Measurements from ENCODE around the gene EHMT1.

The EHMT1 gene

GRCh38 chr9:137837345-137838278 lies 218.8 kb downstream of the EHMT1 start:
- TF ChIP-seq SIN3A (IDR thresholded peaks at IDR 0.05; ENCODE audit: borderline replicate concordance, insufficient read depth, low read length) (no peak), FOXP2 (optimal IDR thresholded peaks at IDR 0.05; ENCODE audit: borderline replicate concordance, extremely low read depth, extremely low read length, insufficient read depth) (no peak), POLR2AphosphoS5 (IDR thresholded peaks at IDR 0.05; ENCODE audit: low read depth, low read length) (no peak), REST (IDR thresholded peaks at IDR 0.05; ENCODE audit: insufficient read depth in 1 of 2, low read depth in 2 of 2, low read length in 2 of 2) (no peak), TAF1 (IDR thresholded peaks at IDR 0.05; ENCODE audit: borderline replicate concordance, insufficient read depth, low read length) (no peak)

GRCh38 chr9:137838576-137838975 lies 219.8 kb downstream of the EHMT1 start:
- no peak for TF ChIP-seq SIN3A (IDR thresholded peaks at IDR 0.05; ENCODE audit: borderline replicate concordance, insufficient read depth, low read length)
- TF ChIP-seq POLR2AphosphoS5 (IDR thresholded peaks at IDR 0.05; ENCODE audit: low read depth, low read length), result no peak
- no peak for TF ChIP-seq REST (IDR thresholded peaks at IDR 0.05; ENCODE audit: insufficient read depth in 1 of 2, low read depth in 2 of 2, low read length in 2 of 2)
- TF ChIP-seq TAF1 (IDR thresholded peaks at IDR 0.05; ENCODE audit: borderline replicate concordance, insufficient read depth, low read length), result no peak
- no peak for TF ChIP-seq FOXP2 (optimal IDR thresholded peaks at IDR 0.05; ENCODE audit: borderline replicate concordance, extremely low read depth, extremely low read length, insufficient read depth)

- TF ChIP-seq FOXP2 (optimal IDR thresholded peaks at IDR 0.05; ENCODE audit: borderline replicate concordance, extremely low read depth, extremely low read length, insufficient read depth) (no peak), REST (IDR thresholded peaks at IDR 0.05; ENCODE audit: insufficient read depth in 1 of 2, low read depth in 2 of 2, low read length in 2 of 2) (no peak), POLR2AphosphoS5 (IDR thresholded peaks at IDR 0.05; ENCODE audit: low read depth, low read length) (no peak), SIN3A (IDR thresholded peaks at IDR 0.05; ENCODE audit: borderline replicate concordance, insufficient read depth, low read length) (no peak), TAF1 (IDR thresholded peaks at IDR 0.05; ENCODE audit: borderline replicate concordance, insufficient read depth, low read length) (no peak)
Observed at GRCh38 chr9:137843355-137843754, 224.6 kb downstream of the EHMT1 start.

- TF ChIP-seq POLR2AphosphoS5 (IDR thresholded peaks at IDR 0.05; ENCODE audit: low read depth, low read length), result no peak
- no peak for TF ChIP-seq REST (IDR thresholded peaks at IDR 0.05; ENCODE audit: insufficient read depth in 1 of 2, low read depth in 2 of 2, low read length in 2 of 2)
- TF ChIP-seq SIN3A (IDR thresholded peaks at IDR 0.05; ENCODE audit: borderline replicate concordance, insufficient read depth, low read length), result no peak
- no peak for TF ChIP-seq TAF1 (IDR thresholded peaks at IDR 0.05; ENCODE audit: borderline replicate concordance, insufficient read depth, low read length)
- no peak for TF ChIP-seq FOXP2 (optimal IDR thresholded peaks at IDR 0.05; ENCODE audit: borderline replicate concordance, extremely low read depth, extremely low read length, insufficient read depth)
Observed at GRCh38 chr9:137851516-137852267, 232.9 kb downstream of the EHMT1 start.
